Activated CD4-positive, alpha-beta memory T cell treated with anti-CD3 and anti-CD28 coated beads for 36 hours (primary cell): ENCODE measurements around the gene TRIM25. TPM values are rescaled to one million over a fixed set of nuclear protein-coding genes. Genes with fewer than 3 reads are reported as not detected.

Experiments used
- CTCF ChIA-PET: fragments of 350-600 bp; sonication (Branson Sonifier 250); formaldehyde crosslinking; loops from one replicate; lab custom pipeline; 2021; ENCODE audit warnings: antibody characterized with exemption, inconsistent platforms; lab: Charles Lee
- POLR2A ChIA-PET: fragments of 350-600 bp; sonication (Branson Sonifier 250); formaldehyde crosslinking; loops from one replicate; lab custom pipeline; 2021; ENCODE audit warnings: antibody characterized with exemption; lab: Charles Lee
- DNase-seq: peaks from one replicate; pipeline ENCODE4 v3.0.0-alpha.2; 2020
- H3K27ac Mint-ChIP-seq: one replicate; pipeline ENCODE4 v1.8.0; 2021; ENCODE audit warnings: mixed read lengths
- H3K27me3 Mint-ChIP-seq: one replicate; pipeline ENCODE4 v1.8.0; 2021; ENCODE audit warnings: mixed read lengths
- H3K36me3 Mint-ChIP-seq: one replicate; pipeline ENCODE4 v1.8.0; 2021; ENCODE audit warnings: mixed read lengths
- H3K4me1 Mint-ChIP-seq: one replicate; pipeline ENCODE4 v1.8.0; 2021; ENCODE audit warnings: low read depth, mixed read lengths
- H3K4me3 Mint-ChIP-seq: one replicate; pipeline ENCODE4 v1.8.0; 2021; ENCODE audit warnings: mild to moderate bottlenecking, mixed read lengths
- H3K9me3 Mint-ChIP-seq: one replicate; pipeline ENCODE4 v1.8.0; 2021; ENCODE audit warnings: mixed read lengths
- intact Hi-C: fragments of 100-400 bp; cut with micrococcal nuclease; formaldehyde crosslinking; loops from one replicate; pipeline ENCODE4 v1.15.1; 2023
- total RNA-seq, 2 experiments: library from RNA; stranded (reverse); gene quantifications; one replicate each; pipeline ENCODE4 v1.2.3, GENCODE V29; 2021

The TRIM25 gene
- total RNA-seq, 2 experiments from 2014 or later, result 106 to 126 TPM

- ChIA-PET POLR2A (no interaction called here), CTCF (interaction anchor here (1.6 kb wide), 1 partner anchor 105 kb away, joined by 6 read pairs; no protein-coding TSS in a partner anchor)
- no peak for DNase-seq
- Mint-ChIP-seq H3K4me1 (no peaks in the 10 kb centered on the region), H3K9me3 (peaks cover 8% of the 10 kb centered on the region), H3K4me3 (no peak overlapping the region), H3K27ac (no peak overlapping the region), H3K36me3 (peaks cover 4% of the 10 kb centered on the region), H3K27me3 (no peaks in the 10 kb centered on the region)
- intact Hi-C loops, result no loop called here
Measured at GRCh38 chr17:56925088-56925487, 11.2 kb upstream of the TRIM25 start.

DNA sequence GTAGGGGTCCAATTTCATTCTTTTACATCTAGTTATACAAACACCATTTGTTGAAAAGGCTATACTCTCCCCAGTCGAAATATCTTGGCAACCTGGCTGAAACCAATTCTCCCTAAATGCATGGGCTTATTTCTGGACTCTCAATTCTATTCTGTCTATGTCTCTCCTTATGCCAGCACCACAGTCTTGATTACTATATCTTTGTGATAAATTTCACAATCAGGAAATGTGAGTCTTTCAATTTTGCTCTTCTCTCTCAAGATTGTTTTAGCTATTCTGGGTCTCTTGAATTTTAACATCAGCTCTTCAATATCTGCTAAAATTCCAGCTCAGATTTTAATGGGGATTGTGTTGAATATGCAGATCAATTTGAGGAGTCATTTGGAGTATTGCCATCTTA lies 5.9 kb upstream of the TRIM25 start:
- intact Hi-C loops, result loop anchor here (1.0 kb wide), 1 partner anchor 132 kb away; no protein-coding TSS in a partner anchor
- Mint-ChIP-seq H3K4me1 (peaks cover 40% of the 10 kb centered on the region), H3K27me3 (no peaks in the 10 kb centered on the region), H3K4me3 (no peak overlapping the region), H3K27ac (peak overlapping the region; percentile 46), H3K36me3 (peaks cover 5% of the 10 kb centered on the region), H3K9me3 (peaks cover 12% of the 10 kb centered on the region)
- no peak for DNase-seq
- ChIA-PET POLR2A (no interaction called here), CTCF (interaction anchor here (0.9 to 1.1 kb wide), 2 partner anchors 17 to 20 kb away, joined by 4 read pairs; no protein-coding TSS in a partner anchor)

- peak overlapping the region; percentile 46 for H3K27ac Mint-ChIP-seq
- no peak overlapping the region for H3K4me3 Mint-ChIP-seq
- POLR2A ChIA-PET, result no interaction called here
- peaks cover 12% of the 10 kb centered on the region for H3K9me3 Mint-ChIP-seq
- H3K36me3 Mint-ChIP-seq, result peaks cover 5% of the 10 kb centered on the region
- no peak for DNase-seq
- intact Hi-C loops, result loop anchor here (1.0 kb wide), 1 partner anchor 132 kb away; no protein-coding TSS in a partner anchor
- CTCF ChIA-PET, result no interaction called here
- no peaks in the 10 kb centered on the region for H3K27me3 Mint-ChIP-seq
- peaks cover 42% of the 10 kb centered on the region for H3K4me1 Mint-ChIP-seq
Measured at GRCh38 chr17:56918916-56919315, 5.1 kb upstream of the TRIM25 start.

DNA sequence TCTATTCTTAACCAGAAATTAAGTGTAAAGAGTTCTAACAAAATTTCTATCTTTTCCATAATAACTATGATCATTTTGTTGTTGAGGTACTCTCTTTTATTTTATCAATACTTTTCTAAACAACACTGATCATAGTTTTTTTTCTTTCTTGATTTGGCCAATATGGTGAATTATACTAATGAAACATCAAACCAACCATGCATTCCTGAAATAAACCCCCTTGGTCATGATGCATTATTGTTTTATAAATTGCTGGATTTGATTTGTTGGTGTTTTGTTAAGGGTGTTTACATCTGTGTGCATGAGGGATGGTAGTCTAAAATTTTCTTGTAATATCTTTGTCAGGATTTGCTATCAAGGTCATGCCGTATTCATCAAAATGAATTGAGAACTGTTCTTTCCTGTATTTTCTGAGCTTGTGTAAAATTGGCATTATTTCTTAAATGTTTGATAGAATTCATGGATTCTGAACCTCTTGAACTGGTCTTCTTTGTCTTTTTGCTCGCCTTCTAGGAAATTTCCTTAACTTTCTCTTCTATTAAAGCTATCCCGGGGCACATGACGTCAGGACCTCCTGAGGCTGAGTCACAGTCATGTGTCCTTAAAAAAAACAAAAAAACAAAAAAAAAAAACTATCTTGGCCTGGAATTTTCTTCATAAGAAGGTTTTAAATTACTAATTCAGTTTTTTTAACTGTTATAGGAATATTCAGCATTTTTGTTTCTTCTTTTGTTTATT lies 3.9 kb upstream of the TRIM25 start:
- Mint-ChIP-seq H3K9me3 (peaks cover 12% of the 10 kb centered on the region), H3K4me1 (peaks cover 42% of the 10 kb centered on the region), H3K27me3 (no peaks in the 10 kb centered on the region), H3K27ac (peak overlapping the region; percentile 94), H3K4me3 (no peak overlapping the region), H3K36me3 (peaks cover 5% of the 10 kb centered on the region)
- POLR2A ChIA-PET, result no interaction called here
- intact Hi-C loops, result no loop called here
- CTCF ChIA-PET, result no interaction called here
- no peak for DNase-seq

- ChIA-PET POLR2A (interaction anchor here (0.5 to 1.4 kb wide), 7 partner anchors 12 to 135 kb away, joined by 3 to 5 read pairs (median 3); no protein-coding TSS in a partner anchor), CTCF (interaction anchor here (1.0 to 1.3 kb wide), 2 partner anchors 81 to 95 kb away, joined by 4 to 6 read pairs; partner anchors contain the start of genes C17orf67 and DGKE)
- Mint-ChIP-seq H3K9me3 (peaks cover 12% of the 10 kb centered on the region), H3K27me3 (no peaks in the 10 kb centered on the region), H3K4me1 (peaks cover 58% of the 10 kb centered on the region), H3K4me3 (peak overlapping the region; percentile 87), H3K36me3 (peaks cover 24% of the 10 kb centered on the region), H3K27ac (peak overlapping the region; percentile 94)
- DNase-seq, result peak; percentile 24
- intact Hi-C loops, result loop anchor here (1.0 kb wide), 1 partner anchor 81 kb away; the partner anchor contains the start of gene C17orf67
Measured at GRCh38 chr17:56914581-56915273, 878 bp upstream of the TRIM25 start.

GRCh38 chr17:56913353-56913866 lies 439 bp downstream of the TRIM25 start:
- DNase-seq, result no peak
- Mint-ChIP-seq H3K4me1 (peaks cover 55% of the 10 kb centered on the region), H3K36me3 (peaks cover 29% of the 10 kb centered on the region), H3K9me3 (peaks cover 12% of the 10 kb centered on the region), H3K27ac (peak overlapping the region; percentile 94), H3K27me3 (no peaks in the 10 kb centered on the region), H3K4me3 (peak overlapping the region; percentile 87)
- CTCF ChIA-PET, result interaction anchor here (1.0 to 1.3 kb wide), 3 partner anchors 78 to 94 kb away, joined by 4 to 6 read pairs (median 4); partner anchors contain the start of genes C17orf67 and DGKE
- POLR2A ChIA-PET, result interaction anchor here (0.8 to 1.4 kb wide), 13 partner anchors 10 to 133 kb away, joined by 3 to 5 read pairs (median 3); partner anchors contain the start of gene COIL
- intact Hi-C loops, result no loop called here

DNA sequence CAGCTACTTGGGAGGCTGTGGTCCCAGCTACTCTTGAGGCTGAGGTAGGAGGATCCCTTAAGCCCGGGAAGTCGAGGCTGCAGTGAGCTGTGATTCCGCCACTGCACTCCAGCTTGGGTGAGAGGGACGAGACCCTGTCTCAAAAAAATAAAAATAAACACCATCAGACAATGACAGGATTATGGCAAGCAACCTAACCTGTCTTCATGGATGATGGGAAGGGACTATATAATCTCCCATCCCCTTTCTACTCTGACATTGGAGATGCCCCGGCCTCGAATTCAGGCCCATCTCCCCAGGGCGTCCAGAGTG lies 893 bp downstream of the TRIM25 start:
- Mint-ChIP-seq H3K9me3 (peaks cover 11% of the 10 kb centered on the region), H3K27me3 (no peaks in the 10 kb centered on the region), H3K4me1 (peaks cover 59% of the 10 kb centered on the region), H3K36me3 (peaks cover 33% of the 10 kb centered on the region), H3K27ac (peak overlapping the region; percentile 94), H3K4me3 (peak overlapping the region; percentile 87)
- no peak for DNase-seq
- POLR2A ChIA-PET, result interaction anchor here (0.8 to 1.4 kb wide), 6 partner anchors 11 to 98 kb away, joined by 3 to 4 read pairs (median 3); no protein-coding TSS in a partner anchor
- intact Hi-C loops, result no loop called here
- CTCF ChIA-PET, result no interaction called here

DNA sequence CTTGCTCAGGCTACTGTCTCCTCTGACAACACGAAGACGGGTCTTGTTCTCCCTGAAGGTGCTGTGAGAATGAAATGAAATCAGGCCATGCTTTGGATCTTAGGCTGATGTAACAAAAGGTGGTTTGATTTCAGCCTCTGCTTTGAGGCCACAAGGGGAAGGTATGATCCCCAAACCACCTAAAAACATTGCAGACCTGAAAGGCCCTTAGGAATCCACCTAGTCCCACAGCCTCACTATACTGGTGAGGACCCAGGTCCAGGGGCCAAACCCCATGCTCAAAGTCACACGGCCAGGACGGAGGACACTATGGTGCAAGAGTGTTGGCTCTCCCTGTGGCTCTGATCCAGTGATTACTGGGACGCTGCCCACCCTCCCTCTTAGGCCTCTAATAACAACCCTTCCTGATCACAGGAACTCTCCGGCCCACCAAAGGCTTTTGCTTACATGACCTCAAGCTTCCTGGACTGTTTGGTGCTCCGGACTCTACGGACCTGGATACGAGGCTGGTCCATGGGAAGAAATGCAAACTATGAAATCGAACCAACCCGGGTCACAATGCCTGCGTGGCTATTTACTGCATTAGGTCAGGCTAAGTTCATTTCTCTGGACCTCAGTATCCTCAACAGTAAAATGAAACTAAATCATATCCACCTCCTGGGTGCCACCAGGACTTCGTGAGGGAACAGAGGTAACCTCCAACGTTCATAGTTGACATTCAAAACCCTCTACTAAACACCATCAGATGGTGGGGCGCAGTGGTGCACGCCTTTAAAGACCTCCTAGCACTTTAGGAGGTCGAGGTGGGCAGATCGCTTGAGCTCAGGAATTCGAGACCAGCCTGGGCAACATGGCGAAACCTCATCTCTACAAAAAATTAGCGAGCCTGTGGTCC lies 1.5 kb downstream of the TRIM25 start:
- CTCF ChIA-PET, result interaction anchor here (3.4 kb wide), 1 partner anchor 27 kb away, joined by 10 read pairs; no protein-coding TSS in a partner anchor
- intact Hi-C loops, result no loop called here

DNA sequence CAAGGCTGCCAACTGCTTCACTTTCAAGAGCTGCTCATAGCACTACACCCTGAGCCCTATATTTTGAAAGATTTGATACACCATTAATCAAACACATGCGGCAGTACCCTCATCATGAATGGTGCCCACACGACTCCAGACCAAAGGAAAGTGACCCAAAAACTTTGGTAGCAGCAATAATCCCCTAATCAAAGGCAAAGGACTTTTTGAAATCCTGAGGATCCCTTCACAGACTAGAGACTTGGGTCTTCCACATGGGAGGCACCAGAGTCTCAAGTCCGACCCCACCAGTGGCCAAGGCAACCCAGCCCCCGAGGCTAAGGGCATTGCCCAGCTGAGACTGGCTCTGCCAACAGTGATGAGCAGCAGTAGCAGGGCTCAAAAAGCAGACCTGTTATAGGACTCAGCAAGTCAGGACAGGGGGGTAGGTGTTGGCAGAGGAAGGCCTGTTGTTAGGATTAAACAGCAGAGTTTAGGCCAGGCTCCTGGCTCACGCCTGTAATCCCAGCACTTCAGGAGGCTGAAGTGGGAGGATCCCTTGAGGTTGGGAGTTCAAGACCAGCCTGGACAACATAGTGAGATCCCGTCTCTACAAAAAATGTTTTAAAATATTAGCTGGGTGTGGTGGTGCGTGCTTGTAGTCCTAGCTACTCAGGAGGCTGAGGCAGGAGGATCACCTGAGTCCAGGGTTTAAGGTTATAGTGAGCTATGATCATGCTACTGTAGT lies 3.2 kb downstream of the TRIM25 start:
- H3K27ac Mint-ChIP-seq, result no peak overlapping the region
- POLR2A ChIA-PET, result interaction anchor here (1.9 kb wide), 1 partner anchor 76 kb away, joined by 5 read pairs; no protein-coding TSS in a partner anchor
- H3K36me3 Mint-ChIP-seq, result peaks cover 51% of the 10 kb centered on the region
- CTCF ChIA-PET, result interaction anchor here (0.6 to 3.4 kb wide), 5 partner anchors 17 to 91 kb away, joined by 3 to 10 read pairs (median 4); partner anchors contain the start of gene COIL
- no peaks in the 10 kb centered on the region for H3K27me3 Mint-ChIP-seq
- DNase-seq, result no peak
- H3K4me1 Mint-ChIP-seq, result peaks cover 50% of the 10 kb centered on the region
- intact Hi-C loops, result no loop called here
- peak overlapping the region; percentile 87 for H3K4me3 Mint-ChIP-seq
- H3K9me3 Mint-ChIP-seq, result no peaks in the 10 kb centered on the region

More for the DNA sequence above, 1.5 kb downstream of the TRIM25 start:
- POLR2A ChIA-PET, result interaction anchor here (1.3 to 1.9 kb wide), 2 partner anchors 11 to 77 kb away, joined by 3 to 5 read pairs; no protein-coding TSS in a partner anchor
- DNase-seq, result no peak
- H3K27ac Mint-ChIP-seq, result peak overlapping the region; percentile 94
- peaks cover 5% of the 10 kb centered on the region for H3K9me3 Mint-ChIP-seq
- peaks cover 61% of the 10 kb centered on the region for H3K4me1 Mint-ChIP-seq
- peaks cover 37% of the 10 kb centered on the region for H3K36me3 Mint-ChIP-seq
- H3K27me3 Mint-ChIP-seq, result no peaks in the 10 kb centered on the region
- H3K4me3 Mint-ChIP-seq, result peak overlapping the region; percentile 87

GRCh38 chr17:56909742-56910508 lies 3.9 kb downstream of the TRIM25 start:
- no peak overlapping the region for H3K27ac Mint-ChIP-seq
- peaks cover 43% of the 10 kb centered on the region for H3K4me1 Mint-ChIP-seq
- H3K27me3 Mint-ChIP-seq, result no peaks in the 10 kb centered on the region
- no peaks in the 10 kb centered on the region for H3K9me3 Mint-ChIP-seq
- intact Hi-C loops, result no loop called here
- H3K4me3 Mint-ChIP-seq, result peak overlapping the region; percentile 87
- DNase-seq, result no peak
- H3K36me3 Mint-ChIP-seq, result peaks cover 50% of the 10 kb centered on the region
- CTCF ChIA-PET, result interaction anchor here (0.8 to 3.4 kb wide), 5 partner anchors 17 to 90 kb away, joined by 3 to 10 read pairs (median 4); no protein-coding TSS in a partner anchor
- POLR2A ChIA-PET, result interaction anchor here (0.7 to 2.4 kb wide), 2 partner anchors 10 to 75 kb away, joined by 3 to 7 read pairs; partner anchors contain the start of genes C17orf67 and DGKE
